GM12864 (cell line): Measurements from ENCODE around the gene TMEM50B.

Experiments used
- DNase-seq: peaks from one replicate; pipeline ENCODE4 v3.0.0-alpha.2; 2011; ENCODE audit warnings: low read depth
- H3K4me3 ChIP-seq: 2 replicates; pipeline ENCODE4 v1.5.1; 2011; ENCODE audit warnings: mild to moderate bottlenecking, low read depth, low read length, control low read depth
- TF ChIP-seq, protein P1 (sequence below): IDR thresholded peaks from 2 replicates; pipeline ENCODE4 v1.5.1; 2011; ENCODE audit warnings: low read depth, mild to moderate bottlenecking, moderate library complexity, low read length, control low read depth, inconsistent platforms; ENCODE audit errors: missing control alignments

TMEM50B gene

DNA sequence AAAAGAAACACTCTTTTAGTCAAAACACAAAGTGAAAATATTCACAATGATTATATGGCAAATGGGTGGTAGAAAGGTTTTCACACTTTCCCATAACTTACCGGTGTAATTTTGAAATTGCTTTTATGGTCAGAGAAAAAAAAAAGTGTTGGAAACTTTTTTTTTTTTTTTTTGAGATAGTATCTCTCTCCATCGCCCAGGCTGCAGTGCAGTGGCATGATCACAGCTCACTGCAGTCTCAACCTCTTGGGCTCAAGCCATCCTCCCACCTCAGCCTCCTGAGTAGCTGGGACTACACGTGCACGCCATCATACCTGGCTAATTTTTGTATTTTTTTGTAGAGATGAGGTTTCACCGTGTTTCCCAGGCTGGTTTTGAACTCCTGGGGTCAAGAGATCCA, 73.3 kb downstream of the TMEM50B start:
- no peak overlapping the region; the same call in 1 of the 2 replicates for H3K4me3 ChIP-seq
- DNase-seq, result no peak
- TF ChIP-seq, protein P1, sequence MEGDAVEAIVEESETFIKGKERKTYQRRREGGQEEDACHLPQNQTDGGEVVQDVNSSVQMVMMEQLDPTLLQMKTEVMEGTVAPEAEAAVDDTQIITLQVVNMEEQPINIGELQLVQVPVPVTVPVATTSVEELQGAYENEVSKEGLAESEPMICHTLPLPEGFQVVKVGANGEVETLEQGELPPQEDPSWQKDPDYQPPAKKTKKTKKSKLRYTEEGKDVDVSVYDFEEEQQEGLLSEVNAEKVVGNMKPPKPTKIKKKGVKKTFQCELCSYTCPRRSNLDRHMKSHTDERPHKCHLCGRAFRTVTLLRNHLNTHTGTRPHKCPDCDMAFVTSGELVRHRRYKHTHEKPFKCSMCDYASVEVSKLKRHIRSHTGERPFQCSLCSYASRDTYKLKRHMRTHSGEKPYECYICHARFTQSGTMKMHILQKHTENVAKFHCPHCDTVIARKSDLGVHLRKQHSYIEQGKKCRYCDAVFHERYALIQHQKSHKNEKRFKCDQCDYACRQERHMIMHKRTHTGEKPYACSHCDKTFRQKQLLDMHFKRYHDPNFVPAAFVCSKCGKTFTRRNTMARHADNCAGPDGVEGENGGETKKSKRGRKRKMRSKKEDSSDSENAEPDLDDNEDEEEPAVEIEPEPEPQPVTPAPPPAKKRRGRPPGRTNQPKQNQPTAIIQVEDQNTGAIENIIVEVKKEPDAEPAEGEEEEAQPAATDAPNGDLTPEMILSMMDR, result no peak

- TF ChIP-seq, protein P1, result no peak
- no peak for DNase-seq
- peak overlapping the region; percentile 85 for H3K4me3 ChIP-seq
These were observed 75.8 kb downstream of the TMEM50B start for GRCh38 chr21:33403786-33404585.

- TF ChIP-seq, protein P1, result no peak
- no peak for DNase-seq
- peak within 1 kb of the TSS; percentile 85 for H3K4me3 ChIP-seq
These were observed 76.5 kb downstream of the TMEM50B start, which contains the start of gene IFNGR2 for GRCh38 chr21:33403128-33403785. TSS of gene IFNGR2 (plus strand) at chr21:33403413. CDS start at chr21:33403544, 131 bp downstream.

DNA sequence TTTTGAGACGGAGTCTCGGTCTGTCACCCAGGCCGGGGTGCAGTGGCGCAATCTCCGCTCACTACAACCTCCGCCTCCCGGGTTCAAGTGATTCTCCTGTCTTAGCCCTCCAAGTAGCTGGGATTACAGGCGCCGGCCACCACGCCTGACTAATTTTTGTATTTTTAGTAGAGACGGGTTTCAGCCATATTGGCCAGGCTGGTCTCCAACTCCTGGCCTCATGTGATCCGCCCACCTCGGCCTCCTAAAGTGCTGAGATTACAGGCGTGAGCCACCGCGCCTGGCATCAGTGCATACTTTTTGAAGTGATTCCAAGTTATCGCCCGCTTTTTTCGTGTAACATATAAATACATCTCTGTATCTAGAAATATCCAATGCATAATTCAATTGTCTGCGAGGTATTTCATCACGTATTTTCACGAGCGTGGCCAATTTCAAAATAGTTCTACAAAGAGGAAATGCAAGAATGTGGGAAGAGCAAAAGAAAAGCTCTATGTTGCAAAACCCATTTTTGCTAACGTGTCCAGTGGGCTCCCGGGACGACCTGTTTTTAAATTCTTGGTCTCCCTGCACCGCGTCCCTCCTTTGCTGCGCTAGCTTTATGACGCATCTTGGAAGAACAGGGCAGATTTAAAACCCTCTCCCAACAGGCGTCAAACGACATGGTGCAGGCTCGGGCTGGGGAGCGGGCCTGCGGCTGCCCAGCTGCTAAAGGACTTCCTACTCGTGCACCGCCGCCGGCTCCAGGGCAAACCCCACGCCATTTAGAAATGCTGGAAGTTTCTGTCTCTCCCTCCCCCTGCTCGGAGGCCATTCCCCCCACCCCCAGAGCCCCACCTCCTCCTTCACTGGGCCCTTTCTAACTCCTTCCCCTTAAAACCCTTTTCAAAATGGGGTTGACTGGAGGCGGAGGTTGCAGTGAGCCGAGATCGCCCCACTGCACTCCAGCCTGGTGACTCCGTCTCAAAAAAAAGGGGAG, 77.5 kb downstream of the TMEM50B start:
- no peak for DNase-seq
- peak overlapping the region; percentile 85 for H3K4me3 ChIP-seq
- TF ChIP-seq, protein P1, result no peak

DNA sequence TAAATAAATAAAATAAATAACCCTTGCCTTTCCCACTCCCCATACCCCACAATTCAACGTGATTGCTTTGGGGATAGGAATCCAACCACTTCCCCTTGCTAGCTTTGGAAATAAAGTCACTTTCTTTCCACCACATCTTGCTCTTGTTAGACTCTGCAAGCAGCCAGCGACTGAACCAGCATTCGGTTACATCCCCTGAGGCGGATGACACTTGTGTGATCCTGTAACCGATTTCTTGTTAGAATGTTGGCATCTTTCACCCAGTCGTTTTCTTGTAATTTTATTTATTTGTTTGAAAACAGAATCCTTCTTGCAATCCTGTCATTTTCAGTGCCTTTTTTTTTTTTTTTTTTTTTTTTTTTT, 78.2 kb downstream of the TMEM50B start:
- TF ChIP-seq, protein P1, result no peak
- DNase-seq, result no peak
- H3K4me3 ChIP-seq, result no peak overlapping the region
